B cell (primary cell): ENCODE results near the gene RINL. TPM values are rescaled to one million over a fixed set of nuclear protein-coding genes. Genes with fewer than 3 reads are reported as not detected.
A peak's percentile ranks its signal among the peaks of the same experiment; 100 is the strongest.
"Not testable (repeated sequence)": the region's sequence is repeated elsewhere in the genome, so short reads cannot be mapped to it uniquely, and the experiment has no call there.

Experiments
- ATAC-seq: fragments of 200-7000 bp; cut with Tn5 transposase; one replicate; pipeline ENCODE4 v1.10.0; 2021; ENCODE audit warnings: low read depth, mild to moderate bottlenecking, moderate number of reproducible peaks, moderate library complexity
- CTCF ChIA-PET: fragments of 350-600 bp; sonication (Branson Sonifier 250); formaldehyde crosslinking; loops from one replicate; lab custom pipeline; 2021; ENCODE audit warnings: antibody characterized with exemption, inconsistent platforms; lab: Charles Lee
- POLR2A ChIA-PET: fragments of 350-600 bp; sonication (Branson Sonifier 250); formaldehyde crosslinking; loops from one replicate; lab custom pipeline; 2021; ENCODE audit warnings: antibody characterized with exemption; lab: Charles Lee
- DNase-seq: peaks from one replicate; pipeline ENCODE4 v3.0.0; 2013
- H2AFZ ChIP-seq: 2 replicates; pipeline ENCODE4 v1.6.1; 2012; ENCODE audit warnings: mild to moderate bottlenecking, low read depth, low read length; ENCODE audit not compliant: insufficient read depth, poor library complexity, severe bottlenecking
- H3K27ac ChIP-seq, 2 donors: 1 replicate in 1 of 2; 2 replicates in 1 of 2; pipeline ENCODE4 v1.5.1; 2012 to 2013; ENCODE audit warnings: low read length in 2 of 2, mild to moderate bottlenecking in 2 of 2, moderate library complexity in 1 of 2
- H3K27me3 ChIP-seq, 4 experiments: fragments of 200-600 bp in 1 of 4; sonication (generic) in 1 of 4; replicated peaks in 1 of 4; 1 replicate in 2 of 4; 2 replicates in 2 of 4; pipeline versions ENCODE4 v1.6.1 to v1.7.0; 2013 to 2016; ENCODE audit warnings: low read length in 3 of 4, mild to moderate bottlenecking in 2 of 4, mixed read lengths in 1 of 4, moderate library complexity in 1 of 4; ENCODE audit not compliant: insufficient read depth in 4 of 4, control insufficient read depth in 3 of 4; ENCODE audit errors: control extremely low read depth in 1 of 4
- H3K36me3 ChIP-seq, 2 experiments: replicated peaks in 1 of 2; 1 replicate in 1 of 2; 2 replicates in 1 of 2; pipeline versions ENCODE4 v1.6.1 to v1.7.1; 2013; ENCODE audit warnings: low read length in 1 of 2; ENCODE audit not compliant: insufficient read depth in 2 of 2, control insufficient read depth in 1 of 2; ENCODE audit errors: control extremely low read depth in 1 of 2, extremely low read depth in 1 of 2
- H3K4me1 ChIP-seq, 2 donors: fragments of 200-600 bp in 1 of 2; sonication (generic) in 1 of 2; 1 replicate in 1 of 2; 2 replicates in 1 of 2; pipeline versions ENCODE4 v1.5.1 to v1.6.1; 2013 to 2017; ENCODE audit warnings: low read length in 2 of 2; ENCODE audit not compliant: control insufficient read depth in 2 of 2, insufficient read depth in 2 of 2
- H3K4me2 ChIP-seq: replicated peaks from 2 replicates; pipeline ENCODE3; 2012; ENCODE audit warnings: mild to moderate bottlenecking, low read depth, low read length; ENCODE audit not compliant: poor library complexity, severe bottlenecking
- H3K4me3 ChIP-seq, 5 experiments: fragments of 200-600 bp in 1 of 5; sonication (generic) in 1 of 5; 1 replicate in 3 of 5; 2 replicates in 2 of 5; pipeline versions ENCODE4 v1.5.1 to v1.7.0; 2011 to 2016; ENCODE audit warnings: low read length in 4 of 5, mild to moderate bottlenecking in 4 of 5, low read depth in 2 of 5, control low read depth in 1 of 5, moderate library complexity in 1 of 5; ENCODE audit not compliant: insufficient read depth in 1 of 5; ENCODE audit errors: control extremely low read depth in 1 of 5, extremely low read depth in 1 of 5
- H3K79me2 ChIP-seq: fragments of 200-600 bp; sonication (generic); one replicate; pipeline ENCODE4 v1.6.0; 2016; ENCODE audit warnings: low read length; ENCODE audit not compliant: control insufficient read depth, insufficient read depth
- H3K9ac ChIP-seq: fragments of 200-600 bp; sonication (generic); 2 replicates; pipeline ENCODE4 v1.6.1; 2017; ENCODE audit warnings: mild to moderate bottlenecking, low read length, moderate library complexity
- H3K9me3 ChIP-seq, 3 donors: one replicate each; pipeline versions ENCODE4 v1.6.1 to v1.7.1; 2013; ENCODE audit warnings: low read length in 2 of 3; ENCODE audit not compliant: control insufficient read depth in 2 of 3, insufficient read depth in 1 of 3; ENCODE audit errors: control extremely low read depth in 1 of 3
- H4K20me1 ChIP-seq: 2 replicates; pipeline ENCODE4 v1.6.0; 2012; ENCODE audit warnings: mild to moderate bottlenecking, low read length; ENCODE audit not compliant: insufficient read depth, control insufficient read depth, poor library complexity, severe bottlenecking
- H3K27ac Mint-ChIP-seq: one replicate; pipeline ENCODE4 v1.8.0; 2021; ENCODE audit warnings: mixed read lengths
- H3K27me3 Mint-ChIP-seq: one replicate; pipeline ENCODE4 v1.8.0; 2021; ENCODE audit warnings: mixed read lengths
- H3K4me1 Mint-ChIP-seq: one replicate; pipeline ENCODE4 v1.8.0; 2021; ENCODE audit warnings: mixed read lengths
- H3K4me3 Mint-ChIP-seq: one replicate; pipeline ENCODE4 v1.8.0; 2021; ENCODE audit warnings: mixed read lengths
- H3K9me3 Mint-ChIP-seq: one replicate; pipeline ENCODE4 v1.8.0; 2022; ENCODE audit warnings: mixed read lengths; ENCODE audit not compliant: insufficient read depth
- EZH2 ChIP-seq: IDR thresholded peaks from 2 replicates; pipeline ENCODE4 v1.6.1; 2012; ENCODE audit warnings: borderline replicate concordance, low read depth, mild to moderate bottlenecking, moderate library complexity, low read length; ENCODE audit not compliant: insufficient read depth, poor library complexity, severe bottlenecking
- WGBS: methylation state at CpG from one replicate; pipeline ENCODE4 v1.1.5; 2013; ENCODE audit warnings: missing lambda C conversion rate; ENCODE audit not compliant: insufficient coverage; 5-methylcytosine and 5-hydroxymethylcytosine counted together
- intact Hi-C: fragments of 100-400 bp; cut with micrococcal nuclease; formaldehyde crosslinking; loops from one replicate; pipeline ENCODE4 v1.10.0; 2022
- polyA plus RNA-seq: library from polyadenylated mRNA; depleted of rRNA; stranded (reverse); fragments of >200 nt; gene quantifications from 2 replicates; pipeline ENCODE4 v1.2.3, GENCODE V29; 2012
- total RNA-seq, 2 donors: library from RNA; stranded (reverse); fragments of 120-200 nt in 1 of 2; gene quantifications; 1 replicate in 1 of 2; 2 replicates in 1 of 2; pipeline versions ENCODE4 v1.2.3 to v1.2.4, GENCODE V29; 2013 to 2022
- TF ChIP-seq, protein P1 (sequence below): fragments of 200-600 bp; IDR thresholded peaks from one replicate; pipeline ENCODE4 v1.8.0; 2022; ENCODE audit warnings: antibody characterized with exemption, mild to moderate bottlenecking

The RINL gene
- total and polyA plus RNA-seq, 2 donors (not counting 1 experiment from before 2014, with no cell fraction given) = 67.0 to 113 TPM

GRCh38 chr19:38830039-38830733, 47.9 kb downstream of the RINL start:
- Histone ChIP-seq H3K27ac (no peak overlapping the region), H3K79me2 (peaks cover 74% of the 10 kb centered on the region), H3K4me2 (peak overlapping the region; percentile 97), H3K9me3 (no peaks in the 10 kb centered on the region), H3K4me3 (no peak overlapping the region), H3K9ac (no peak overlapping the region), H4K20me1 (peaks cover 15% of the 10 kb centered on the region), H3K27me3 (no peaks in the 10 kb centered on the region), H3K36me3 (peaks cover 5 to 25% of the 10 kb centered on the region in 2 experiments), H2AFZ (no peak overlapping the region), H3K4me1 (peaks cover 10 to 18% of the 10 kb centered on the region in 2 donors)
- Mint-ChIP-seq H3K27ac (peak overlapping the region; percentile 94), H3K4me1 (peaks cover 25% of the 10 kb centered on the region), H3K9me3 (no peaks in the 10 kb centered on the region), H3K27me3 (no peaks in the 10 kb centered on the region), H3K4me3 (peak overlapping the region; percentile 96)
- WGBS = 100% methylated on average over 1 of the region's 4 CpGs
- POLR2A ChIA-PET = interaction anchor here (0.5 to 1.3 kb wide), 5 partner anchors 8 to 315 kb away, joined by 3 to 5 read pairs (median 3); no protein-coding TSS in a partner anchor
- intact Hi-C loops = loop anchor here (2.0 to 5.0 kb wide), 3 partner anchors 57 to 98 kb away; no protein-coding TSS in a partner anchor
- ATAC-seq = no peak
- no peak for DNase-seq
- CTCF ChIA-PET = interaction anchor here (1.0 to 3.0 kb wide), 6 partner anchors 22 to 182 kb away, joined by 3 to 23 read pairs (median 4); partner anchors contain the start of genes MRPS12, RINL and SARS2
- TF ChIP-seq, protein P1, sequence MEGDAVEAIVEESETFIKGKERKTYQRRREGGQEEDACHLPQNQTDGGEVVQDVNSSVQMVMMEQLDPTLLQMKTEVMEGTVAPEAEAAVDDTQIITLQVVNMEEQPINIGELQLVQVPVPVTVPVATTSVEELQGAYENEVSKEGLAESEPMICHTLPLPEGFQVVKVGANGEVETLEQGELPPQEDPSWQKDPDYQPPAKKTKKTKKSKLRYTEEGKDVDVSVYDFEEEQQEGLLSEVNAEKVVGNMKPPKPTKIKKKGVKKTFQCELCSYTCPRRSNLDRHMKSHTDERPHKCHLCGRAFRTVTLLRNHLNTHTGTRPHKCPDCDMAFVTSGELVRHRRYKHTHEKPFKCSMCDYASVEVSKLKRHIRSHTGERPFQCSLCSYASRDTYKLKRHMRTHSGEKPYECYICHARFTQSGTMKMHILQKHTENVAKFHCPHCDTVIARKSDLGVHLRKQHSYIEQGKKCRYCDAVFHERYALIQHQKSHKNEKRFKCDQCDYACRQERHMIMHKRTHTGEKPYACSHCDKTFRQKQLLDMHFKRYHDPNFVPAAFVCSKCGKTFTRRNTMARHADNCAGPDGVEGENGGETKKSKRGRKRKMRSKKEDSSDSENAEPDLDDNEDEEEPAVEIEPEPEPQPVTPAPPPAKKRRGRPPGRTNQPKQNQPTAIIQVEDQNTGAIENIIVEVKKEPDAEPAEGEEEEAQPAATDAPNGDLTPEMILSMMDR = no peak
- no peak for TF ChIP-seq EZH2

- intact Hi-C loops, ATAC-seq, H3K27me3 Mint-ChIP-seq, POLR2A ChIA-PET, H3K27me3 ChIP-seq, H3K9me3 ChIP-seq, H2AFZ ChIP-seq, H3K9me3 Mint-ChIP-seq, H3K27ac ChIP-seq, H3K27ac Mint-ChIP-seq, DNase-seq, H3K9ac ChIP-seq, H3K4me2 ChIP-seq, H3K4me3 Mint-ChIP-seq, H3K4me3 ChIP-seq: not testable (repeated sequence)
- H3K4me1 Mint-ChIP-seq = peaks cover 27% of the 10 kb centered on the region
- Histone ChIP-seq H3K36me3 (peaks cover 5 to 32% of the 10 kb centered on the region in 2 experiments), H3K79me2 (peaks cover 74% of the 10 kb centered on the region), H3K4me1 (peaks cover 10 to 18% of the 10 kb centered on the region in 2 donors), H4K20me1 (peaks cover 15% of the 10 kb centered on the region)
- 80% methylated on average over 1 of the region's 7 CpGs for WGBS
- CTCF ChIA-PET = interaction anchor here (0.6 to 1.2 kb wide), 4 partner anchors 21 to 1644 kb away, joined by 3 read pairs; partner anchors contain the start of genes MRPS12 and SARS2
Observed at GRCh38 chr19:38829203-38829602, 48.9 kb downstream of the RINL start.
